ENCODE results near the gene TRPM4.

DNA sequence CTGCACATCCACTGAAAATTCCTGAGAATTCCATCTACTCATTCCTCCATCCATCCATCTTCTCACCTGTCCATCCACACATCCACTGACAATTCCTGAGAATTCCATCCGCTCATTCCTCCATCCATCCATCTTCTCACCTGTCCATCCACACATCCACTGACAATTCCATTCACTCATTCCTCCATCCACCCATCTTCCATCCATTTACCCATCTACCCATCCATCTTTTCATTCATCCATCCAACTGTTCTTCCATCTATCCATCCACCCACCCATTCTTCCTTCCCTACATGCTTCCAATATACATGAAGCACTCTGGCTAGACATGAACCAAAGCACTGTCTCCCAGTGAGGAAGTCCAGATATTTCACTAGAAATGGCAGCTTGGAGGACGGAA lies 15.6 kb downstream of the TRPM4 start:
- TF ChIP-seq CTCF (IDR thresholded peaks at IDR 0.05), result no peak
- no peak for TF ChIP-seq POLR2A (IDR thresholded peaks at IDR 0.05)

All from Peyer's patch (tissue), 4 donors.